Brain microvascular endothelial cell (primary cell): ENCODE results near the gene NTNG1.

Source experiments
- DNase-seq: peaks from one replicate; pipeline ENCODE4 v3.0.0-alpha.2; 2020
- H3K27ac ChIP-seq: fragments of 250-450 bp; sonication (Bioruptor Pico); 2 replicates; pipeline ENCODE4 v1.5.1; 2020; ENCODE audit warnings: mild to moderate bottlenecking, moderate library complexity
- H3K27me3 ChIP-seq: fragments of 250-450 bp; sonication (Bioruptor Pico); replicated peaks from 2 replicates; pipeline ENCODE4 v1.5.1; 2020; ENCODE audit warnings: mild to moderate bottlenecking
- H3K36me3 ChIP-seq: fragments of 250-450 bp; sonication (Bioruptor Pico); replicated peaks from 2 replicates; pipeline ENCODE4 v1.5.1; 2020; ENCODE audit warnings: mild to moderate bottlenecking
- H3K4me3 ChIP-seq: 2 replicates; pipeline ENCODE4 v1.5.1; 2011; ENCODE audit warnings: low read depth, mild to moderate bottlenecking, control low read depth, low read length, moderate library complexity
- CTCF ChIP-seq: IDR thresholded peaks from 2 replicates; pipeline ENCODE4 v1.5.1; 2011; ENCODE audit warnings: low read depth, mild to moderate bottlenecking, moderate library complexity, low read length, control low read depth, inconsistent platforms; ENCODE audit errors: missing control alignments
- in situ Hi-C: cut with HindIII; loops from 2 replicates; pipeline ENCODE4 v1.10.0; 2017; ENCODE audit warnings: low sequenced_read_pairs, low pct_ligation_motif_present

The NTNG1 gene

DNA sequence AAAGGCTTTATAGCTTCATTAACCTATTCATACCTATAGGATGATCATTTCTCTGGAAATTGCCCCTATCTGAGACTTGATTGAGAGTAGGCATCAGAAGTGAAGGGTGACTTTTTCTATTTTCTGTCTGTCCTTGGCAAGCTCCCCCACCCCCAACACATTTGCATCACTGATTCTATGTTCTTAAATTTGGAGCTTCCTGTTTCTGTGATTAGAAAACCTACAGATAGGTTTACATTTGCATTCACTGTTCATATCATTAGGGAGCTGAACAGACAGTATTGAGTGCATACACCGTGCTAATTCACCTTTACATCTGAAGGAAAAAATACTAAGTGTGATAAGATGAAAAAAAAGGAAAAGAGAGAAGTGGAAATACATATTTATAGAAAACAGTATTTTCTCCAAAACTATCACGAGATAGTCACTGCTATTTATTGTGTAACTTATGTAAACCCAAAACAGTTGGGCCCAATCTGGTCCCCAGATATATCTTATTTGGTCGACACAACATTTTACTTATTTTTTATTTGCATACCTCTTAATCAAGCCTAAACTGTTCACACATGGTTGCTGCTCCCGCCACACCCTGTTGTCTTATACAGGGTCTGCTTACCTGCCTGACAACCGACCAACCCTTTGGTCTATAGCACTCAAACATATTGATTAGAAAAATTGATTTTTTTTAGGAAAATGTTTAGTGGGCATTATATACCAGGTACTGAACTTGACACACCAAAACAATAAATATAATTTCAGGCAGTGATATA is 218.8 kb downstream of the NTNG1 start:
- no peak for DNase-seq
- H3K27ac ChIP-seq, result no peak overlapping the region
- no peaks in the 10 kb centered on the region for H3K27me3 ChIP-seq
- no peak overlapping the region for H3K4me3 ChIP-seq
- no peak for TF ChIP-seq CTCF
- H3K36me3 ChIP-seq, result no peaks in the 10 kb centered on the region
- in situ Hi-C loops, result no loop called here

GRCh38 chr1:107362468-107363140 is 221.8 kb downstream of the NTNG1 start:
- in situ Hi-C loops, result no loop called here
- Histone ChIP-seq H3K36me3 (no peaks in the 10 kb centered on the region), H3K27ac (no peak overlapping the region), H3K4me3 (no peak overlapping the region), H3K27me3 (no peaks in the 10 kb centered on the region)
- no peak for TF ChIP-seq CTCF
- no peak for DNase-seq

DNA sequence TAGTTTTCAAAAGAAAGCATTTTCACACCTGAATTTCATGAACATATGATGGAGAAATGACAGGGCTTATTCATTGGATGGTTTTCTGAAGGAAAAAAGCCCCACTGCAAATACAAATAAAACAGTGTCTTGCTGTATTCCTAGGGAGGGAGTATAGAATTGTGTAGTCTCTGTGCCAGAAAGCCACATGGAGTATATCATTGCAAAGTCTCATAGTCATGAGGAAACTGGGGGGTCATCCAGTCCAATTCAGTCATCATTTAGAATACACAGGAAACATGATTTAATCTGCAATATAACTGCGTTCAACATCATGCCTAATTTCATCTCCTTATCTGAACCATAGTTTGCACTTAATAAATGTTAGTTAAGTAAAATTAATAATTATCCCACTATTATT is 222.3 kb downstream of the NTNG1 start:
- DNase-seq, result no peak
- no peak for TF ChIP-seq CTCF
- in situ Hi-C loops, result no loop called here
- Histone ChIP-seq H3K36me3 (no peaks in the 10 kb centered on the region), H3K4me3 (no peak overlapping the region), H3K27ac (no peak overlapping the region), H3K27me3 (no peaks in the 10 kb centered on the region)

GRCh38 chr1:107365527-107366240 is 224.8 kb downstream of the NTNG1 start:
- no peak overlapping the region for H3K4me3 ChIP-seq
- DNase-seq, result no peak
- no peaks in the 10 kb centered on the region for H3K36me3 ChIP-seq
- no peak for TF ChIP-seq CTCF
- no peaks in the 10 kb centered on the region for H3K27me3 ChIP-seq
- in situ Hi-C loops, result no loop called here
- H3K27ac ChIP-seq, result no peak overlapping the region

DNA sequence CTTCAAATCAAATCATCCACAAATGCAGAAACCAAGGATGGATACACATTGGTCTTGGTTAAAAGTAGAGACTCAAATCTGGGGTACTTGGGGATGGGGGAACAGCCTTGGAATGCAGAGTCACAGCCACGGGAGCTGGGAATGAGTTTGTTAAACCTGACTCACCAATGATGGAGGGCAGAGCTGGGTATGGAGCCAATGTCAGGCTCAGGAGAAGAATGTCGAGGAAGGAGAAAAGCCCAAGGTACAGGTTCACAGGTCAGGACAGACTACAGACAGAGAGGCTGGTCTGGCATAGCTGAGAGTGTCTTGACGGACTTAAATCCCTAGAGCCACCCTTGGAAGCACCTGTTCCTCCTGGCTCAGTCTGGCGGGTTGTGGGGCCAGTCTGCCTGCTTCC is 237.6 kb downstream of the NTNG1 start:
- Histone ChIP-seq H3K27me3 (no peaks in the 10 kb centered on the region), H3K4me3 (no peak overlapping the region), H3K36me3 (no peaks in the 10 kb centered on the region), H3K27ac (no peak overlapping the region)
- in situ Hi-C loops, result no loop called here
- TF ChIP-seq CTCF, result no peak
- no peak for DNase-seq
